Measurements from ENCODE around the gene TRIM32.

TRIM32 gene

GRCh38 chr9:116656501-116656971 lies 30.6 kb upstream of the TRIM32 start:
- Histone ChIP-seq H2AFZ (ENCODE audit: low read length) (no peak overlapping the region), H3K79me2 (ENCODE audit: insufficient read depth, low read length) (no peaks in the 10 kb centered on the region), H3K4me3 (ENCODE audit: low read depth, low read length, poor library complexity, severe bottlenecking) (no peak overlapping the region), H3F3A (ENCODE audit: insufficient read depth, low read length) (no peaks in the 10 kb centered on the region), H3K4me1 (ENCODE audit: insufficient read depth, low read length, severe bottlenecking) (no peaks in the 10 kb centered on the region), H3K9me2 (ENCODE audit: low read depth, low read length) (no peaks in the 10 kb centered on the region), H3K36me3 (ENCODE audit: insufficient read depth, low read length) (no peaks in the 10 kb centered on the region), H3K9ac (ENCODE audit: low read length) (no peak overlapping the region), H3K27me3 (ENCODE audit: insufficient read depth, low read length) (no peaks in the 10 kb centered on the region), H4K20me1 (ENCODE audit: insufficient read depth, low read length) (no peaks in the 10 kb centered on the region), H3K4me2 (ENCODE audit: low read length) (no peak overlapping the region), H3K9me3 (ENCODE audit: low read length) (no peaks in the 10 kb centered on the region), H3K27ac (ENCODE audit: low read depth, low read length, poor library complexity, severe bottlenecking) (no peak overlapping the region)
- TF ChIP-seq EZH2 (IDR thresholded peaks at IDR 0.05; ENCODE audit: borderline replicate concordance, low read length) (no peak), CTCF (IDR thresholded peaks at IDR 0.05; ENCODE audit: low read length) (no peak)

DNA sequence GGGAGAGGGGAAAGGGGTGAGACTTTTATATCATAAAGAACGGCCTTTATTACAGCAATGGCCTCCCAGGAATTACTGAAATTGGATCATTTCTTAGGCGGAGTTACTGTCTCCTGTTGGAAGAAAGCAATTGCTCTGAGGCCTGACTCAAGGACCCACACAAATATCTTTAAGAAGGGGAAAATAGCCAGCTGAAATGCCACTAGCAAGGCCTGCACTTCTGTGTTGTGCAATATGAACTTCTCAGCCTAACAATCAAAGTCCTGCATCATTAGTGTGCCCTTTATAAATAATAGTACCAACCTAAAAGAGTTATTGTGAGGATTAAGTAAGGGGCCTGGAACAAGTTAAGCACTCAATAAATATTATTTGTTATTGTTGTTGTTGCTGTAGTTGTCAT lies 30.1 kb upstream of the TRIM32 start:
- no peaks in the 10 kb centered on the region for H3K9me3 ChIP-seq (ENCODE audit: low read length)
- no peak overlapping the region for H3K27ac ChIP-seq (ENCODE audit: low read depth, low read length, poor library complexity, severe bottlenecking)
- H3K9me2 ChIP-seq (ENCODE audit: low read depth, low read length): no peaks in the 10 kb centered on the region
- no peak overlapping the region for H2AFZ ChIP-seq (ENCODE audit: low read length)
- no peak for TF ChIP-seq EZH2 (IDR thresholded peaks at IDR 0.05; ENCODE audit: borderline replicate concordance, low read length)
- no peaks in the 10 kb centered on the region for H3K36me3 ChIP-seq (ENCODE audit: insufficient read depth, low read length)
- no peak overlapping the region for H3K4me2 ChIP-seq (ENCODE audit: low read length)
- no peaks in the 10 kb centered on the region for H3K27me3 ChIP-seq (ENCODE audit: insufficient read depth, low read length)
- H4K20me1 ChIP-seq (ENCODE audit: insufficient read depth, low read length): no peaks in the 10 kb centered on the region
- no peak overlapping the region for H3K9ac ChIP-seq (ENCODE audit: low read length)
- no peaks in the 10 kb centered on the region for H3K4me1 ChIP-seq (ENCODE audit: insufficient read depth, low read length, severe bottlenecking)
- no peaks in the 10 kb centered on the region for H3F3A ChIP-seq (ENCODE audit: insufficient read depth, low read length)
- H3K79me2 ChIP-seq (ENCODE audit: insufficient read depth, low read length): no peaks in the 10 kb centered on the region
- H3K4me3 ChIP-seq (ENCODE audit: low read depth, low read length, poor library complexity, severe bottlenecking): no peak overlapping the region

DNA sequence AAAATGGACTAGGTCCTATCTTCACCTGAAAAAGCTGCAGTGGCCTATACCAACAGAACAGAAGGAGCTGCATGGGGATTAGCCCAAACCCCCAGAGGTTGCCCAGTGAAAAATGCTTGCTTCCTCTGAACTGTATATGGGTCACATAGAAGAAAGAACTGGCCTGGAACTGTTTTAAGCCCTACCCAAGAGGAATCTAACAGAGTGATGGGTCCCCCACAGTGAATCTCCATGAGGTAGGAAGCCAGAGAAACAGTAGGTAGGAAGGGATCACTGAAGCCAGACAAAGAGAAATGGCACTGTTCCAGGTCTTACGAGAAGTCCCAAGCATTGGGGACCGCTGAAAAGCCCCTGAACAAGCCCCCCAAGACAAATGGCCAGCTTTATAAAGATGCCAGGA lies 28.8 kb upstream of the TRIM32 start:
- Histone ChIP-seq H3K9me3 (ENCODE audit: low read length) (no peaks in the 10 kb centered on the region), H3K9me2 (ENCODE audit: low read depth, low read length) (no peaks in the 10 kb centered on the region), H3K4me1 (ENCODE audit: insufficient read depth, low read length, severe bottlenecking) (no peaks in the 10 kb centered on the region), H3K27me3 (ENCODE audit: insufficient read depth, low read length) (no peaks in the 10 kb centered on the region), H3K4me3 (ENCODE audit: low read depth, low read length, poor library complexity, severe bottlenecking) (no peak overlapping the region), H2AFZ (ENCODE audit: low read length) (no peak overlapping the region), H4K20me1 (ENCODE audit: insufficient read depth, low read length) (no peaks in the 10 kb centered on the region), H3F3A (ENCODE audit: insufficient read depth, low read length) (no peaks in the 10 kb centered on the region), H3K4me2 (ENCODE audit: low read length) (no peak overlapping the region), H3K9ac (ENCODE audit: low read length) (no peak overlapping the region), H3K27ac (ENCODE audit: low read depth, low read length, poor library complexity, severe bottlenecking) (no peak overlapping the region), H3K79me2 (ENCODE audit: insufficient read depth, low read length) (no peaks in the 10 kb centered on the region), H3K36me3 (ENCODE audit: insufficient read depth, low read length) (no peaks in the 10 kb centered on the region)
- no peak for TF ChIP-seq EZH2 (IDR thresholded peaks at IDR 0.05; ENCODE audit: borderline replicate concordance, low read length)
- no peak for TF ChIP-seq CTCF (IDR thresholded peaks at IDR 0.05; ENCODE audit: low read length)

Measured in OCI-LY1 (cell line).